Vagina (tissue), 2 donors: ENCODE results near the gene RIMS3. TPM values are rescaled to one million over a fixed set of nuclear protein-coding genes. Genes with fewer than 3 reads are reported as not detected.

Experiments
- DNase-seq, 2 donors: peaks; one replicate each; pipeline ENCODE4 v3.0.0-alpha.2; 2017; ENCODE audit errors: extremely low spot score in 2 of 2
- H3K27ac ChIP-seq: fragments of 200-600 bp; sonication (generic); one replicate; pipeline ENCODE4 v1.5.1; 2019
- H3K27me3 ChIP-seq: fragments of 200-600 bp; sonication (generic); one replicate; pipeline ENCODE4 v1.5.1; 2019
- H3K36me3 ChIP-seq, 2 donors: fragments of 200-600 bp; sonication (generic); one replicate each; pipeline ENCODE4 v1.5.1; 2017 to 2019
- H3K4me1 ChIP-seq: fragments of 200-600 bp; sonication (generic); one replicate; pipeline ENCODE4 v1.5.1; 2019
- H3K4me3 ChIP-seq, 2 donors: fragments of 200-600 bp; sonication (generic); 1 replicate in 1 of 2; 2 replicates in 1 of 2; pipeline ENCODE4 v1.5.1; 2016 to 2019
- H3K9me3 ChIP-seq: fragments of 200-600 bp; sonication (generic); one replicate; pipeline ENCODE4 v1.5.1; 2019
- CTCF ChIP-seq, 3 experiments: fragments of 450-650 bp in 2 of 3; fragments of 200-600 bp in 1 of 3; sonication (generic) in 1 of 3; IDR thresholded peaks; one replicate each; pipeline ENCODE4 v1.5.1; 2017 to 2019; ENCODE audit warnings: antibody characterized with exemption in 3 of 3, mild to moderate bottlenecking in 2 of 3, moderate library complexity in 2 of 3
- POLR2A ChIP-seq, 2 donors: fragments of 450-650 bp; IDR thresholded peaks; one replicate each; pipeline ENCODE4 v1.6.1; 2017; ENCODE audit warnings: antibody characterized with exemption in 2 of 2, mild to moderate bottlenecking in 2 of 2, moderate library complexity in 2 of 2
- POLR2AphosphoS5 ChIP-seq, 2 donors: sonication (generic); formaldehyde crosslinking; IDR thresholded peaks; one replicate each; pipeline ENCODE4 v1.9.0; 2017; ENCODE audit warnings: antibody characterized with exemption in 2 of 2, mild to moderate bottlenecking in 2 of 2, low read depth in 1 of 2; ENCODE audit not compliant: insufficient read depth in 1 of 2
- intact Hi-C: fragments of 100-400 bp; cut with DNase I; formaldehyde crosslinking; loops from one replicate; pipeline ENCODE4 v1.15.1; 2023
- total RNA-seq: library from RNA; depleted of rRNA; stranded (reverse); fragments of >200 nt; gene quantifications from one replicate; pipeline ENCODE4 v1.2.3, GENCODE V29; 2016

Gene RIMS3
- total RNA-seq, 1 donor from 2014 or later, result 4.7 TPM

DNA sequence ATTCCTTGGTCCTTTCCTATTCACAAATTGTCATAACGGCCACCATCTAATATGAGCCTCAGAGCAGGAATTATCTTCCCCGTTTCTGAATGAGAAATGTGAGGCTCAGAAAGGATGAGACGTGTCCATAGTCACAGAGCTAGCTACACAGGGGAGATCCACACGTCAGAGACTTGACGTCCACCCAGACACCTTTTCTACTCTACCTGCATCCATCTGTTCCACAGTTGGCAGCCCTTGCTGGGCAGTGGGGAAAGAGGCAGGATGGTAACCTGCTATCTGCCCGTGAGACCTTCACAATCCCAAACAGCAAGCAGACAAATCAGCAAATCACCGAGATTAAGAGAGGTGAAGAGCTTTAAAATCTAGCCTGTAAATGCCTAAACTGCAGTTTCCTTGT lies 8.4 kb downstream of the RIMS3 start:
- no peaks in the 10 kb centered on the region for H3K36me3 ChIP-seq
- H3K4me3 ChIP-seq, result no peak overlapping the region
- TF ChIP-seq POLR2AphosphoS5 (IDR thresholded peaks at IDR 0.05; ENCODE audit: insufficient read depth in 1 of 2, low read depth in 1 of 2) (no peak), POLR2A (IDR thresholded peaks at IDR 0.05) (no peak), CTCF (IDR thresholded peaks at IDR 0.05) (no peak)
- H3K27me3 ChIP-seq, result no peaks in the 10 kb centered on the region
- no peaks in the 10 kb centered on the region for H3K4me1 ChIP-seq
- no peak for DNase-seq
- H3K9me3 ChIP-seq, result no peaks in the 10 kb centered on the region
- intact Hi-C loops, result no loop called here
- no peak overlapping the region for H3K27ac ChIP-seq

DNA sequence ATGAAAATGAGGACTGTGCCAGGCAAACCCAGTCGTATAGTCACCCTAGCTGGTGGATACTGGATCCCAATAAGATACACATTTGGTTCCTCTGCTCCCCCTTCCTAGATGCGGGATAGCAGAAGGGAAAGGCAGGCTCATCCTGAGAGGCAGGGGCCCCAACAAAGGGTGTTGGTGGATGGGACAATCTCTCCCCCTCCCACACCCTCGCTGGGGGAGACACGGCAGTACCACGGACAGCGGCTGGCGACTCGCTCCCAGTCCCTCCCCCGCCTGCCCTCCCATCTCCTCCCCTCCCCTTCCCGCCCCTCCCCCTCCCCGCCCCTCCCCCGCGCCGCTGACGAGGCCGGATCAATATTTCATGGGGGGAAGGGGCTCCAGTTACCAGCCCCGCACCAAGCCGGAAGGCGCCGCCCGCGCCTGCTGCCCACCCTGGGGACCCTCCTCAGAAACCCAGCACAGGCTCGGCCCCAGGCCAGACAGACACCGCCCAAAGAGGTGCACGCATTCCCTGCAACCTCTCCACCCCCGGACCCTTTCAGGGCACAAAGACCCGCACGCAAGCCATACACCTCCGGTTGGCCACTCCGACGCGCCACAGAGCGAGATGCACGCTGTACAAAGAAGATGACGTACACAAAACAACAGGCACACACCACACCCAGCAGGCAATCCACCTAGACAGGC lies 11.5 kb downstream of the RIMS3 start:
- Histone ChIP-seq H3K4me1 (peaks cover 14% of the 10 kb centered on the region), H3K36me3 (no peaks in the 10 kb centered on the region), H3K27ac (no peak overlapping the region), H3K9me3 (no peaks in the 10 kb centered on the region), H3K4me3 (no peak overlapping the region), H3K27me3 (no peaks in the 10 kb centered on the region)
- DNase-seq, result no peak
- TF ChIP-seq POLR2A (IDR thresholded peaks at IDR 0.05) (no peak), CTCF (IDR thresholded peaks at IDR 0.05) (no peak), POLR2AphosphoS5 (IDR thresholded peaks at IDR 0.05; ENCODE audit: insufficient read depth in 1 of 2, low read depth in 1 of 2) (no peak)
- intact Hi-C loops, result no loop called here

GRCh38 chr1:40652979-40653378 lies 12.5 kb downstream of the RIMS3 start:
- H3K4me3 ChIP-seq, result no peak overlapping the region
- TF ChIP-seq CTCF (IDR thresholded peaks at IDR 0.05) (no peak), POLR2AphosphoS5 (IDR thresholded peaks at IDR 0.05; ENCODE audit: insufficient read depth in 1 of 2, low read depth in 1 of 2) (no peak), POLR2A (IDR thresholded peaks at IDR 0.05) (no peak)
- no peak overlapping the region for H3K27ac ChIP-seq
- H3K36me3 ChIP-seq, result no peaks in the 10 kb centered on the region
- no peak for DNase-seq
- no peaks in the 10 kb centered on the region for H3K27me3 ChIP-seq
- intact Hi-C loops, result no loop called here
- no peaks in the 10 kb centered on the region for H3K9me3 ChIP-seq
- H3K4me1 ChIP-seq, result peaks cover 14% of the 10 kb centered on the region

DNA sequence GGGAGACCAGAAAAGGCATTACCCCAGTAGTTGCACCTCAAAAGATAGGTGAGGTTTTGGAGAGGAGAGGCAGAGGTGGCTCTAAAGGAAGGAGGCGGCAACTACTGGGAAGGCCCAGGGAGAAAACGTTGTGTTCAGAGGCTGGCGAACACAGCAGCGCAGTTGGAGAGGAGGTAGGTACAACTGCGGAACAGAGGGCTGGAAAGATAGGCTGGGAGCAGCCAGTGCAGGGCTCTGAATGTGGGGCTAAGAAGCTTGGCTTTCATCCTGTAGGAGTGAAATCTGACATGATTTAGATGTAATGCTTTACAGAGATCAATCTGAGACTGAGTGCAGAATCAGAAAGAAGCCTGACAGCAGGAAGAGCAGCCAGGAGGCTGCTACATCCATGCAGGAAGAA lies 13.0 kb downstream of the RIMS3 start:
- no peaks in the 10 kb centered on the region for H3K36me3 ChIP-seq
- no peak for DNase-seq
- TF ChIP-seq POLR2AphosphoS5 (IDR thresholded peaks at IDR 0.05; ENCODE audit: insufficient read depth in 1 of 2, low read depth in 1 of 2), result no peak
- TF ChIP-seq CTCF (IDR thresholded peaks at IDR 0.05), result no peak
- no peak for TF ChIP-seq POLR2A (IDR thresholded peaks at IDR 0.05)
- intact Hi-C loops, result no loop called here
- H3K27me3 ChIP-seq, result no peaks in the 10 kb centered on the region
- peaks cover 14% of the 10 kb centered on the region for H3K4me1 ChIP-seq
- H3K27ac ChIP-seq, result no peak overlapping the region
- H3K4me3 ChIP-seq, result no peak overlapping the region
- H3K9me3 ChIP-seq, result no peaks in the 10 kb centered on the region

- DNase-seq, result no peak
- Histone ChIP-seq H3K9me3 (no peaks in the 10 kb centered on the region), H3K4me1 (peaks cover 14% of the 10 kb centered on the region), H3K4me3 (no peak overlapping the region), H3K36me3 (no peaks in the 10 kb centered on the region), H3K27me3 (no peaks in the 10 kb centered on the region), H3K27ac (no peak overlapping the region)
- TF ChIP-seq POLR2AphosphoS5 (IDR thresholded peaks at IDR 0.05; ENCODE audit: insufficient read depth in 1 of 2, low read depth in 1 of 2) (no peak), POLR2A (IDR thresholded peaks at IDR 0.05) (no peak), CTCF (IDR thresholded peaks at IDR 0.05) (no peak)
- intact Hi-C loops, result no loop called here
These were observed 14.2 kb downstream of the RIMS3 start for GRCh38 chr1:40651138-40651857.
